GM13977 (cell line): ENCODE measurements around the gene DHDH.
A peak's percentile ranks its signal among the peaks of the same experiment; 100 is the strongest.
"Not testable (repeated sequence)": the region's sequence is repeated elsewhere in the genome, so short reads cannot be mapped to it uniquely, and the experiment has no call there.

ENCODE experiments used
- DNase-seq: peaks from one replicate; pipeline ENCODE4 v3.0.0; 2012; ENCODE audit warnings: low spot score
- in situ Hi-C: fragments of 300-500 bp; cut with MboI; formaldehyde crosslinking; loops from one replicate; pipeline ENCODE4 v1.12.0; 2022; ENCODE audit warnings: low sequenced_read_pairs, low pct_unique_long_range_greater_than_20kb, mixed read lengths, inconsistent platforms; ENCODE audit not compliant: unreplicated experiment
- TF ChIP-seq, protein P1 (sequence below): IDR thresholded peaks from 2 replicates; pipeline ENCODE4 v1.5.1; 2012; ENCODE audit warnings: mild to moderate bottlenecking, control low read depth; ENCODE audit not compliant: insufficient read depth; ENCODE audit errors: extremely low read depth, missing control alignments

DHDH gene

GRCh38 chr19:48897181-48897580 lies 36.3 kb upstream of the DHDH start:
- in situ Hi-C loops: no loop called here
- TF ChIP-seq, protein P1, sequence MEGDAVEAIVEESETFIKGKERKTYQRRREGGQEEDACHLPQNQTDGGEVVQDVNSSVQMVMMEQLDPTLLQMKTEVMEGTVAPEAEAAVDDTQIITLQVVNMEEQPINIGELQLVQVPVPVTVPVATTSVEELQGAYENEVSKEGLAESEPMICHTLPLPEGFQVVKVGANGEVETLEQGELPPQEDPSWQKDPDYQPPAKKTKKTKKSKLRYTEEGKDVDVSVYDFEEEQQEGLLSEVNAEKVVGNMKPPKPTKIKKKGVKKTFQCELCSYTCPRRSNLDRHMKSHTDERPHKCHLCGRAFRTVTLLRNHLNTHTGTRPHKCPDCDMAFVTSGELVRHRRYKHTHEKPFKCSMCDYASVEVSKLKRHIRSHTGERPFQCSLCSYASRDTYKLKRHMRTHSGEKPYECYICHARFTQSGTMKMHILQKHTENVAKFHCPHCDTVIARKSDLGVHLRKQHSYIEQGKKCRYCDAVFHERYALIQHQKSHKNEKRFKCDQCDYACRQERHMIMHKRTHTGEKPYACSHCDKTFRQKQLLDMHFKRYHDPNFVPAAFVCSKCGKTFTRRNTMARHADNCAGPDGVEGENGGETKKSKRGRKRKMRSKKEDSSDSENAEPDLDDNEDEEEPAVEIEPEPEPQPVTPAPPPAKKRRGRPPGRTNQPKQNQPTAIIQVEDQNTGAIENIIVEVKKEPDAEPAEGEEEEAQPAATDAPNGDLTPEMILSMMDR: no peak
- DNase-seq: no peak

DNA sequence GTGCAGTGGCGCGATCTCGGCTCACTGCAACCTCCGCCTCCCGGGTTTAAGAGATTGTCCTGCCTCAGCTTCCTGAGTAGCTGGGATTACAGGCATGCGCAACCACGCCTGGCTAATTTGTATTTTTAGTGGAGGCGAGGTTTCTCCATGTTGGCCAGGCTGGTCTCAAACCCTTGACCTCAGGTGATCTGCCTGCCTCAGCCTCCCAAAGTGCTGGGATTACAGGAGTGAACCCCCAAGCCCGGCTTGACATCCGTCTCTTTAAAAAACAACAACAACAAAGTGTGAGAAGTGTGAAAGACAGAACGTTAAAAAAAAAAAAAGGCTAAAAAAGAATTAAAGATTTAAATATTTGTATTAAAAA lies 34.1 kb upstream of the DHDH start:
- DNase-seq, in situ Hi-C loops: not testable (repeated sequence)

DNA sequence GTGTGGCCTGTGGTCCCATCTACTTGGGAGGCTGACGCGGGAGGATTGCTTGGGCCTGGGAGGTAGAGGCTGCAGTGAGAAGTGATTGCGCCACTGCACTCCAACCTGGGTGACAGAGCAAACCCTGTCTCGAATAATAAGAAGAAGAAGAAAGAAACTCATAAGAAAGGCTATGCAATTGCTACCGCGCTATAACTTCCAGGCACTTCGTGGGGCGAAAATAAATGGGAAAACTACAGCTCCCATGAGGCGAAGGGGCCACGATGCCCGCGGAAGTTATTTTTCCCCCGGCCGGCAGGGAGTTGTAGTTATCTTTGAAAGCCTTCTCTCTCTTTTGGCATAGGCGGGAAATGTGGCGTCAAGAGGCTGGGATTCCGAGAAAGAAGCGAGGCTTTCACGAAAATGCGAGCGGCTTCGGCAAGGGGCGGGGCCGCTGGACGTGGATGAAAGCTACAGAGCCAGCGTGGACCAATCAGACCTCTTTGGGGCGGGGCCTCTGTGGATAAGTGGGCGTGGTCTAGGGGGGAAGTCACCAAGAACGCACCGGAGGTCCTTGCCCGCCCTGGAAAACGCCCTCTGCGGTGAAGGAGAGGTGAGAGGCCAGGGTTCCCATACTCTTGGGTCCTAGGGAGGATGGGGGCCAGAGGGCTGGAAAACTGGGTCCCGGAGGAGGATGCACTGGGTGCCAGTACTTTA lies 33.6 kb upstream of the DHDH start, which contains the start of gene NUCB1:
Gene NUCB1, plus strand, starts transcription at position 532 of the 696 bp plus-strand sequence. CDS start 485 bp downstream, outside the sequence.
- in situ Hi-C loops: no loop called here
- TF ChIP-seq, protein P1: no peak
- DNase-seq: peak; percentile 98

DNA sequence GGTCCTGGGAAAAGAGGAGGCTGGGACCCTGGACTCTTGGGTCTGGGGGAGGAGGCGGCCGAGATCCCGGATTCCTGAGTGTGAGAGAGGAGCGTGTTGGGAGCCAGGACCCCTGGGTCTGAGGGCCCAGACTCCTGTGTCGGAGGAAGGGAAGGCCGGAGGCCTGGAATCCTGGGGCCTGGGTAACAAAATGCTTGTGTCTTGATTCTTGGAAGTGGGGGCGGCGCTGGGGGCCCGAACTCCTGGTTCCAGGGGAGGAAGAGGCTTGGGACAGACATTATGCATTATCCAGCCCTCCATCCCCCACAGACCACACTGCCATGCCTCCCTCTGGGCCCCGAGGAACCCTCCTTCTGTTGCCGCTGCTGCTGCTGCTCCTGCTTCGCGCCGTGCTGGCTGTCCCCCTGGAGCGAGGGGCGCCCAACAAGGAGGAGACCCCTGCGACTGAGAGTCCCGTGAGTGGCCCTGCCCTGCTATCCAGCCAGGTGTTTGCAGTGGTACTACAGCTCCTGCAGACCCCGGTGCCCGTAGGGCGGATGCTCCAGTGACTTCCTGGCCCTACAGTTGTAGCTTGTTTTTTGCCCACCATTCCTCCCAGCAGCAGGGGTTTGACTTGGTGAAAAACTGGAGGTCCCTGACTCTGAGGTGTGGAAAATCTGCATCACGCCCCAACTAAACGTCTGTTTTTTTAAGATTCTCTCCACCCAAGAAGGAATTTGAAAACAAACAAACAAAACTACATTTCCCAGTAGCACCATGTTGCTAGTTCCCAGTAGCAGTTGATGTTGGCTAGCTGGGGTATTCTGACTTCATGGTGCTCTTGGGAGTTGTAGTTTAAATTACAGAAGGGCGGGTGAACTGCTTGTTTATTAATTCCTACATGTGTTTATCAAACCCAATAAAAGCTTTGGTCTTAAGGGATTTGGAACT lies 32.8 kb upstream of the DHDH start:
- TF ChIP-seq, protein P1: no peak
- DNase-seq: peak; percentile 71

GRCh38 chr19:48902291-48902690 lies 31.2 kb upstream of the DHDH start:
- DNase-seq, in situ Hi-C loops: not testable (repeated sequence)

More for the DNA sequence above, 32.8 kb upstream of the DHDH start:
- in situ Hi-C loops: no loop called here

DNA sequence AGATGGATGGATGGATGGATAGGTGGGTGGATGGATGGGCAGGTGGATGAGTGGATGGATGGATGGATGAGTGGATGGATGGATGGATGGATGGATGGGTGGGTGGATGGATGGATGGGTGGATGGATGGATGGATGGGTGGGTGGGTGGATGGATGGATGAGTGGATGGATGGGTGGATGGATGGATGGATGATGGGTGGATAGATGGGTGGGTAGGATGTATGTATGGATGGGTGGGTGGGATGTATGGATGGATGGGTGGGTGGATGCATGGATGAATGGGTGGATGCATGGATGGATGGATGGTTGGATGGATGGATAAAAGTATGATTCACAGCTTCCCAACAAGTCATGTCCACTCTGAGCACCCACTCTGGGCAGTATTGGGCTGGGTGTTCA lies 29.7 kb upstream of the DHDH start:
- DNase-seq, in situ Hi-C loops: not testable (repeated sequence)

- no peak for DNase-seq
- TF ChIP-seq, protein P1: no peak
- in situ Hi-C loops: no loop called here
These were observed 27.8 kb upstream of the DHDH start for GRCh38 chr19:48905664-48906063.

DNA sequence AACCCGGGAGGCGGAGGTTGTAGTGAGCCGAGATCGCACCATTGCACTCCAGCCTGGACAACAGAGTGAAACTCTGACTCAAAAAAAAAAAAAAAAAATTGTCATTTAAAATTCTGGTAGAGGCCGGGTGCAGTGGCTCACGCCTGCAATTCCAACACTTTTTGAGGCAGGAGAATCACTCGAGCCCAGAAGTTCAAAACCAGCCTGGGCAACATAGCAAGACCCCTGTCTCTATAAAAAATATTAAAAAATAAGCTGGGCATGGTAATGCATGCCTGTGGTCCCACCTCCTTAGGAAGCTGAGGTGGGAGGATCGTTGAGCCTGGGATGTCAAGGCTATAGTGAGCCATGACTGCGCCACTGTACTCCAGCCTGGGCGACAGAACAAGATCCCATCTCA lies 27.2 kb upstream of the DHDH start:
- in situ Hi-C loops: no loop called here
- TF ChIP-seq, protein P1: no peak
- DNase-seq: no peak
